HG03342 (cell line): ENCODE results near the gene SYTL4.
A peak's percentile ranks its signal among the peaks of the same experiment; 100 is the strongest.

Experiments used
- ATAC-seq: cut with Tn5 transposase; IDR thresholded peaks from one replicate; pipeline ENCODE4 v1.9.1; 2021; ENCODE audit warnings: mild to moderate bottlenecking, moderate library complexity; ENCODE audit not compliant: unreplicated experiment

Gene SYTL4

GRCh38 chrX:100695991-100696390 lies 35.9 kb downstream of the SYTL4 start:
- ATAC-seq: no peak

- no peak for ATAC-seq
These were observed 36.6 kb downstream of the SYTL4 start for GRCh38 chrX:100695302-100695701.

DNA sequence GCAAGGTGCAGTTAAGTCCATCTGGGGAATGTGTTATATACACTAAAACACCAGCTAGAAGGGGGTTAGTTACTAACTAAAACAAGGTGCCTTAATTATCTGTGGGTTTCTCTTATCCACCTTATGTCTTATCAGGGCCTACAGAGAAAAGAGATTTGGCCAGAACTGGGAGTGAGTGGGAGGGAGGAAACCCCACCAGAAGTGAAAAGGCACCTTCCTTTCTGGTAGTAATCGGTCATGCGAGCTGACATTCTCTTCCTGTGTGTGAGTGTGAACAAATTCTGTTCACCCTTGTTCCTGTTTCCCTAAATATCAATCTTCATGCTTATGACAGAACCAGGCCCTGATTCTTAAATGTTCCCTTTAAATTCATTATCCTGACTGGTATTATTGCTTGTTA lies 44.4 kb downstream of the SYTL4 start:
- peak; percentile 67 for ATAC-seq

GRCh38 chrX:100687128-100687527 lies 44.8 kb downstream of the SYTL4 start:
- ATAC-seq: peak; percentile 29

DNA sequence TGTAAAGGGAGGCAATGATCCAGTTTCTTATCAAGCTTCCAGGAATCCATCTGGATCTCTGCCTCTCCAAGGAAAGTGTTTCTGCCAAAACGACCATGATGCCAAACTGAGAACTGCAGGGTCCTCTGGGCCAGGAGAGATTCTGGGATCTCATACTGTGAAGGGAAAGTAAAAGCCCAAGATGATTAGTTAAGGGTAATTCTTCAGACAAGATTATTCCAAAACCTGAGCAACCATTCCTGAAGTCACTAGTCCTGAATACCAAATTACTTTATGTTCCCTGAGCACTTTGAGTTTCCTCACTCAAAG lies 46.0 kb downstream of the SYTL4 start:
- peak; percentile 7 for ATAC-seq

DNA sequence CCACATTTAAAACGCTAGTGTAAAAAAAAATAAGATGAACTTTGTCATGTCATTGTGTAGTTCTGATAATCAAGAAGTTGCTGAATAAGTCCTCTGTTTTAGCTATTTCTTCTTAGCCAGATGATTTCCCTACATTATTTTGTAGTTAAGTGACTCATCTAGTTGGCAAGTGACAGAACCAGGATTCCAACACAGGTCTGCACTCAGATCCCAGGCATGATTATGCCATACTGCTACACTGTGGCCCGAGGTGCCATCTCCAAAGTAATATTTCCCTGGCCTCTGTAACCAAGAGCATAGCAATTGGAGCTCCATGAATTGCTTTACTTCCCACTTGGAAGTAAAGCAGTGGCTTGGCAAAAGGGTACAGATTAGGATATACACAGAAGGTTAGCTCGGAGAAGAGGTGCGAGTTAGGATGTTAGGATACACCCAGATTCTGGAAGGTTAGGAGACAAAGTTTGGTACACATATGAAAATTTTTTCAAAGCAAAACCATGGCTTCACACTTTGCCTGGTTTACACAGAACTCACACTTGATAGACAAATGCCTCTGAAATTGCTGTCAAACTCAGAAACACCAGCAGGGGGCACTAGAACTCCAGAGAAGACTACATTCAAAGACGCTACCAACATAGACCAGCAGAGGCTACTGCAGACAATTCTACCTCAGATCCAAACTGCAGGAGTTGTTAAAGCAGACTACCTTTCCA lies 46.5 kb downstream of the SYTL4 start:
- peak; percentile 82 for ATAC-seq

- no peak for ATAC-seq
These were observed 49.0 kb downstream of the SYTL4 start for GRCh38 chrX:100682939-100683338.

- ATAC-seq: no peak
These were observed 50.3 kb downstream of the SYTL4 start for GRCh38 chrX:100681599-100681998.

GRCh38 chrX:100680756-100681155 lies 51.2 kb downstream of the SYTL4 start:
- no peak for ATAC-seq

DNA sequence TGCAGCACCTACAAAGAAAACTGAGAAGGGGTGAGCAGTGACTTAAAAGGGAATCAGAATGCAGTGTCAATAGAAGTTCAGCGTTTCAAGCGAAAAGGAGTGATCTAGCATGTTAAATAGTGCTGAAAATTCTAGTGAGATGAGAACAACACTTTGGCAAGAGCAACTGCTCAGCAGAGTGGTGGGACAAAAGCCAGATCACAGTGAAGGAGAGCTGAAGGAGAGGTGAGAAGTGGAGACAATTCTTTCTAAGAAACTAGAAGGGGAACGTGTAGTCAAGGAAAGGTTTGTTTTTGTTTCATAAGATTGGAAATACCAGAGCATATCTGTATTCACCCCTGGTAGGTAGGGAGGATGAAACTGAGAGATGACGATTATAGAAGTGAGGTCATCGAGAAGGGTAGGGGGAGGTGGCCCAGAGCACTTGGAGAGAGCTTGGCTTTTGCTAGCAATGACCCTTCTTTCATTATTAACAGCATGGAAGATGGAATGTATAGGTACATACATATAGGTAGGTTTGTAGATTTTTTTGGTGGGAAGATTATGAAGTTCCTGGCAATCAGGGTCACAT lies 54.2 kb downstream of the SYTL4 start:
- ATAC-seq: no peak

DNA sequence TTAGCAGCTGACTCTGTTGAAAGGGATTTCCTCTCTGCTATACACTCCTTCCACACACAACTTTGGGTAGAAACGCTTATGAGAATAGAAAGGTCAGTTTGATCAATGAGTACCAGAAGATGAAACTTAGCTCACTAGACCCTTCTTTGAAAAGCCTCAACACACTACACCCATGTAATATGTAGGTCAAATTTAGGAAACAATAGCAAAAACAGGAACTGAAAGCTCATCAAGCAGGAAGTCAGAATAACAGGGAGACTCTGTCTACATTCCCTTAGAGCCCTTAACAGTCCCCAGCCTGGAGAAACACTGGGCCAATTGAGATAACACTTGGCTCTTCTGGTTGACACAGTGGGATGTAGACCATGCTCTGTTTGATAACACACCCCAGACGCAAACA lies 57.2 kb downstream of the SYTL4 start:
- ATAC-seq: peak; percentile 70

DNA sequence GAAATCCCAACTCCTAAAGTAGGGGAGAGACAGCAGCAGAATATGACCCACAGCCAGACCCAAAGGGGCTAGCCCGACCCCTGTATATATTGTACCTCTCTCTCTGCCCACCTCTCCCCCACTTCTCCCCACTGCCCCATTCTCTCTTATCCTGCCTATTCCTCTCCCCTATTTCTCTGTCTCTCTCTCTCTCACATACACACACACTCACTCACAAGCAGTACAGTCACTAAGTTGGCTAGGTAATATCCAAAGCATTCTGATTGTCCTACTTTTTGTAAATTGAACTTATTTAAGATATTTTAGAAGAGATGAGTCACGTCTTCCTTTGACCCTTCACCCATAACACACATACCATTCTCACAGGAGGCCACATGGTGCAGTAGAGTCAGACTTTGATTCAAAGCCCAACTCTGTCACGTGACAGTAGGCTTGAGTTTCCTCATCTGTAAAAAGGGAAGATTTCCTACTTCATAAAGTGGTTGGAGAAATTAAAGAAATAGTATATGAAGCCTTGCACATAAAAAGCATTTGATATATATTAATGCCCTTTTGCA lies 58.4 kb downstream of the SYTL4 start:
- ATAC-seq: no peak

- ATAC-seq: no peak
These were observed 59.0 kb downstream of the SYTL4 start for GRCh38 chrX:100672966-100673365.

GRCh38 chrX:100663642-100664041 lies 68.3 kb downstream of the SYTL4 start:
- ATAC-seq: no peak

DNA sequence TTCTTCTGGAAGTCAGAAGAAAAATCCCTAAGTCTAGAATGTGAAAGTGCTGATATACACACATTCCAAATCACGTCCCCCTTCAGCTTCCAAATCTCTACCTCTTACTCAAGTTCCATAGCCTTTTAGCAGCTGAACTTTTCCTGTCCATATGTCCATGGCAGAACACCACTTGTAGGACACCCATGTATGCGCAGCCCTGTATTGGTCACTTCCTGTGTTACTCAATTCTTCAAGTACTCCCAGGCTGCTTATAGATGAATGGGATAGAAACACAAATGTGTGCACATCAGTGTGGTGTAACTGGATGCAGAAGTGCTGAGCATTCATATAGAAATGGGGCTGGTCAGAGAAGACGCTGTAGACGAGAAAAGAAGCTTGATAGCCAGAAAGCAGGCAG lies 69.1 kb downstream of the SYTL4 start:
- ATAC-seq: no peak

DNA sequence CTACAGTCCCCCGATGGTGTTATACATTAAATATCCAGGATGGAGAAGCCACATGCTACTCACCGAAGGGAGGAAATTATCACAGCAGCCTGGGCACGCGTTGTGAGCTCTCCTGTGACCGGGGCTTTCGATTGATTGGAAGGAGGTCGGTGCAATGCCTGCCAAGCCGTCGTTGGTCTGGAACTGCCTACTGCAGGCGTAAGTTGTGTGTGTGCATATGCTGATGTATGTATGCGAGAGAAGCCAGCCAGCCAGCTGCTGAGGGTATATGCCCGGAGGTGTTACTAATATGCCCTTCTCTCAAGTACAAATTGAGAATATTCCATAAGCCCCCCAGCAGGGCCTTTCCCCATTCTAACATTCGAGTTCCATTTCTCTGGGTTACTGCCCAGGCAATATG lies 69.8 kb downstream of the SYTL4 start:
- ATAC-seq: no peak

DNA sequence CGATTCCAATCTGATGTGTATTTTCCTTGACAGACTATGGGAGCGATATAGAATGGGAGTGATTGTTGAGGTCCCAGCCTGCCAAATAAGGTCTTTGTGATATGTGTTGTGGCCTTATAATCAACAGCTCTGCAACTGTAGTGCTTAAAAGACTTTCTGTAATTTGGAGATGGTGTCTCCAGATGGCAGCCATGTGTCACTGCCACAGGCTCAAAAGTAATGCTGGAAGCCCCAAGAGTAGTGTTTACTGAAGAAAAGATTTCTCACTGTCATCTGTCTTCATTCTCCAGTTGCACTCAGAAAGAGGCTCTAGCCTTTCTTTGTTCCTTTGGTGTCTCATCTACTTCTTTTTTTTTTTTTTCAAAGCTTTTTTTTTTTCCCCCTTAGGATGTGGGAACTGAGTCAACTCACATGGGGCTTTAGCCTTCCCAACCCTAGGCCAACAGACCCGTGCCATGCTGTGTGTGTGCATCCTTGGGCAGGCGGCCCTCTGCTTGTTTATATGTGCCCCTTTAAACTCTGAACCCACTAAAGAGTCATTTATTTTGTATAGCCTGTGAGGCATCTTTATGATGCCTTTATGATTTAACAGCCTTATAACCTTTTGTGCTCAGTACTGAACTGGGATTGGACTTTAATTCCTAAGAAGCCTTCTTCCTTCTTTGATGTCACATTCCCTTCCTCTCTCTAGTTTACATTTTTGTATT lies 72.3 kb downstream of the SYTL4 start:
- no peak for ATAC-seq

- no peak for ATAC-seq
These were observed 73.0 kb downstream of the SYTL4 start for GRCh38 chrX:100658941-100659381.

GRCh38 chrX:100654261-100654660 lies 77.7 kb downstream of the SYTL4 start:
- ATAC-seq: no peak

- no peak for ATAC-seq
These were observed 79.7 kb downstream of the SYTL4 start for GRCh38 chrX:100652266-100652665.

- ATAC-seq: peak; percentile 47
These were observed 81.1 kb downstream of the SYTL4 start for GRCh38 chrX:100650841-100651240.
